ENCODE measurements around the gene GPC6. TPM values are rescaled to one million over a fixed set of nuclear protein-coding genes. Genes with fewer than 3 reads are reported as not detected.

The GPC6 gene
- total and polyA plus RNA-seq, 9 of the 15 experiments (the other 6 are each of a cell fraction or from before 2014, with no cell fraction given): under 0.01 to 0.20 (median 0.01) TPM; not detected in 4

DNA sequence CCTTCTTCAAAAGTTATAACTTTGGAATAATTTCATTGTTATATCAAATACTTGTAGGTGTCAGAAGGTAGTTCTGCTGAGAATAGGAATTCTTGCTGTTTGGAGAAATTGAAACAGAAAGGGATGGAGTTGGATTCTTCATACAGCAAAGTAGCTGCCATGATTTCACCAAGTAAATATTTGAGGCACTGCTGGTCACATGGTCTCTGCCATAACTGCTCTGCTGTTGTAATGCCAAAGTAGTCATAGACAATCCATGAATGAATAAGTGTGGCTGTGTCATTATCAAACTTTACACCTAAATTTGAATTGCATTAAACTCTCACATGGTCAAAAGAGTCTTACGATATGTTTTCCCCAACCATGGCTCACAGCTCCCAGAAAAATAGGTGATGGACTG lies 308.6 kb downstream of the GPC6 start:
- Histone ChIP-seq H3K4me3 (no peak overlapping the region), H3K4me1 (replicated peaks in 1 of 2; ENCODE audit: control insufficient read depth in 2 of 2, insufficient read depth in 2 of 2, low read length in 2 of 2) (no peaks in the 10 kb centered on the region), H3K9ac (ENCODE audit: insufficient read depth in 1 of 2, low read depth in 2 of 2, low read length in 2 of 2) (no peak overlapping the region), H3K4me2 (ENCODE audit: insufficient read depth, low read length) (no peak overlapping the region), H3K9me1 (ENCODE audit: control insufficient read depth, insufficient read depth, low read length) (no peaks in the 10 kb centered on the region), H3K27ac (ENCODE audit: extremely low read depth, low read depth, low read length) (no peak overlapping the region), H3K36me3 (ENCODE audit: control insufficient read depth, insufficient read depth, low read length) (no peaks in the 10 kb centered on the region), H4K20me1 (replicated peaks; ENCODE audit: control insufficient read depth, insufficient read depth, low read length) (no peaks in the 10 kb centered on the region), H3K9me3 (replicated peaks; ENCODE audit: control insufficient read depth, insufficient read depth, low read depth, low read length) (no peaks in the 10 kb centered on the region), H2AFZ (ENCODE audit: low read depth, low read length) (no peak overlapping the region), H3K27me3 (ENCODE audit: control insufficient read depth in 2 of 2, insufficient read depth in 2 of 2, low read length in 2 of 2) (no peaks in the 10 kb centered on the region), H3K79me2 (ENCODE audit: control insufficient read depth, insufficient read depth, low read length) (no peaks in the 10 kb centered on the region)
- no peak for ATAC-seq
- CTCF ChIA-PET (ENCODE audit: low intra/inter-chr PET ratio): no interaction called here
- TF ChIP-seq MED1 (CRISPR knock-in tag; IDR thresholded peaks at IDR 0.05; ENCODE audit: borderline replicate concordance) (no peak), PTRF (tag; IDR thresholded peaks at IDR 0.05) (no peak), BRD9 (IDR thresholded peaks at IDR 0.05; ENCODE audit: low read depth, partially characterized antibody) (no peak), HEY1 (CRISPR knock-in tag; IDR thresholded peaks at IDR 0.05; ENCODE audit: borderline replicate concordance) (no peak), SLC30A9 (CRISPR knock-in tag; IDR thresholded peaks at IDR 0.05) (no peak), ZNF644 (tag; IDR thresholded peaks at IDR 0.05; ENCODE audit: low read depth) (no peak), FOXJ2 (tag; IDR thresholded peaks at IDR 0.05) (no peak), FOXP1 (CRISPR knock-in tag; IDR thresholded peaks at IDR 0.05) (no peak), CREBBP (IDR thresholded peaks at IDR 0.05; ENCODE audit: low read depth, low read length) (no peak), ZSCAN32 (CRISPR knock-in tag; IDR thresholded peaks at IDR 0.05) (no peak), ZNF785 (CRISPR knock-in tag; IDR thresholded peaks at IDR 0.05) (no peak), RNF2 (IDR thresholded peaks at IDR 0.05) (no peak), SOX6 (IDR thresholded peaks at IDR 0.05) (no peak)
- TF ChIP-seq, protein P1, sequence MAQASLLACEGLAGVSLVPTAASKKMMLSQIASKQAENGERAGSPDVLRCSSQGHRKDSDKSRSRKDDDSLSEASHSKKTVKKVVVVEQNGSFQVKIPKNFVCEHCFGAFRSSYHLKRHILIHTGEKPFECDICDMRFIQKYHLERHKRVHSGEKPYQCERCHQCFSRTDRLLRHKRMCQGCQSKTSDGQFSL (CRISPR knock-in tag; IDR thresholded peaks at IDR 0.05): no peak
- TF ChIP-seq, protein P1 (tag; IDR thresholded peaks at IDR 0.05): no peak
- TF ChIP-seq, protein P2, sequence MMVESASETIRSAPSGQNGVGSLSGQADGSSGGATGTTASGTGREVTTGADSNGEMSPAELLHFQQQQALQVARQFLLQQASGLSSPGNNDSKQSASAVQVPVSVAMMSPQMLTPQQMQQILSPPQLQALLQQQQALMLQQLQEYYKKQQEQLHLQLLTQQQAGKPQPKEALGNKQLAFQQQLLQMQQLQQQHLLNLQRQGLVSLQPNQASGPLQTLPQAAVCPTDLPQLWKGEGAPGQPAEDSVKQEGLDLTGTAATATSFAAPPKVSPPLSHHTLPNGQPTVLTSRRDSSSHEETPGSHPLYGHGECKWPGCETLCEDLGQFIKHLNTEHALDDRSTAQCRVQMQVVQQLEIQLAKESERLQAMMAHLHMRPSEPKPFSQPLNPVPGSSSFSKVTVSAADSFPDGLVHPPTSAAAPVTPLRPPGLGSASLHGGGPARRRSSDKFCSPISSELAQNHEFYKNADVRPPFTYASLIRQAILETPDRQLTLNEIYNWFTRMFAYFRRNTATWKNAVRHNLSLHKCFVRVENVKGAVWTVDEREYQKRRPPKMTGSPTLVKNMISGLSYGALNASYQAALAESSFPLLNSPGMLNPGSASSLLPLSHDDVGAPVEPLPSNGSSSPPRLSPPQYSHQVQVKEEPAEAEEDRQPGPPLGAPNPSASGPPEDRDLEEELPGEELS (CRISPR knock-in tag; IDR thresholded peaks at IDR 0.05; ENCODE audit: borderline replicate concordance): no peak
- FAIRE-seq: no peak
- no TSS peak for BruUV-seq (replicated peaks)
- no CpG with 5 or more reads among the region's 1 CpG for WGBS (ENCODE audit: insufficient coverage, low coverage, missing lambda C conversion rate)
- in situ Hi-C loops (cut with MboI) (no loop called here), intact Hi-C loops (cut with micrococcal nuclease) (no loop called here)
- DNase-seq (ENCODE audit: extremely low read depth in 1 of 4, low spot score in 3 of 4): no peak
- POLR2A ChIA-PET: interaction anchor here (0.6 kb wide), 1 partner anchor 414 kb away, joined by 3 read pairs; no protein-coding TSS in a partner anchor
